K562 (cell line): ENCODE measurements around the gene ZNF346. TPM values are rescaled to one million over a fixed set of nuclear protein-coding genes. Genes with fewer than 3 reads are reported as not detected.
A peak's percentile ranks its signal among the peaks of the same experiment; 100 is the strongest.

ENCODE experiments used
- ARID3A ChIP-seq: IDR thresholded peaks from 2 replicates; pipeline ENCODE4 v1.6.1; 2012; ENCODE audit warnings: low read depth, low read length, improper control_type of control experiment, borderline replicate concordance
- CBFA2T3 ChIP-seq: fragments of 450-650 bp; IDR thresholded peaks from 2 replicates; pipeline ENCODE4 v1.6.1; 2017
- FUS ChIP-seq: fragments of 200-400 bp; formaldehyde crosslinking; optimal IDR thresholded peaks from 2 replicates; pipeline ENCODE3; 2017; ENCODE audit warnings: low read depth, low read length
- JUN ChIP-seq, 2 experiments: sonication (generic) in 1 of 2; formaldehyde crosslinking in 1 of 2; IDR thresholded peaks; 2 replicates each; pipeline versions ENCODE4 v1.6.1 to v1.8.0; 2012 to 2022; ENCODE audit warnings: borderline replicate concordance in 2 of 2, mild to moderate bottlenecking in 2 of 2, improper control_type of control experiment in 1 of 2, low read depth in 1 of 2, low read length in 1 of 2, missing genetic modification reagents in 1 of 2
- MITF ChIP-seq: IDR thresholded peaks from 2 replicates; pipeline ENCODE4 v1.6.1; 2014; ENCODE audit warnings: antibody characterized with exemption
- MLX ChIP-seq, 2 experiments: fragments of 450-650 bp in 1 of 2; sonication (generic) in 1 of 2; formaldehyde crosslinking; conservative IDR thresholded peaks; 2 replicates each; pipeline versions ENCODE4 v1.4.0 to v1.8.1; 2020 to 2022; ENCODE audit warnings: mild to moderate bottlenecking in 1 of 2, missing genetic modification reagents in 1 of 2
- MYC ChIP-seq, 2 experiments: fragments of 250-450 bp in 1 of 2; sonication (Bioruptor Pico) in 1 of 2; IDR thresholded peaks; 2 replicates each; pipeline versions ENCODE4 v1.5.1 to v1.6.1; 2012 to 2021; ENCODE audit warnings: low read depth in 2 of 2, borderline replicate concordance in 1 of 2, improper control_type of control experiment in 1 of 2, low read length in 1 of 2, mild to moderate bottlenecking in 1 of 2, moderate library complexity in 1 of 2
- NBN ChIP-seq: fragments of 450-650 bp; IDR thresholded peaks from 2 replicates; pipeline ENCODE4 v1.6.1; 2016; ENCODE audit warnings: low read depth, mild to moderate bottlenecking
- RAD21 ChIP-seq, 2 experiments: fragments of 250-450 bp in 1 of 2; fragments of 450-650 bp in 1 of 2; sonication (Bioruptor Pico) in 1 of 2; formaldehyde crosslinking in 1 of 2; IDR thresholded peaks in 1 of 2; conservative IDR thresholded peaks in 1 of 2; 2 replicates each; pipeline versions ENCODE4 v1.4.0 to v1.8.0; 2020 to 2022; ENCODE audit warnings: mild to moderate bottlenecking in 2 of 2, moderate library complexity in 1 of 2
- RHOXF2B ChIP-seq: fragments of 250-450 bp; sonication (Bioruptor Pico); conservative IDR thresholded peaks from 2 replicates; pipeline ENCODE4 v1.5.1; 2021
- ZBTB43 ChIP-seq: sonication (generic); formaldehyde crosslinking; IDR thresholded peaks from 2 replicates; pipeline ENCODE4 v1.8.0; 2023; ENCODE audit warnings: mild to moderate bottlenecking, missing genetic modification reagents
- ZHX1 ChIP-seq: fragments of 150-350 bp; conservative IDR thresholded peaks from 2 replicates; pipeline ENCODE4 v1.6.1; 2014; ENCODE audit warnings: low read length
- ZNF41 ChIP-seq: fragments of 250-450 bp; sonication (Bioruptor Pico); conservative IDR thresholded peaks from 2 replicates; pipeline ENCODE4 v1.4.0; 2020; ENCODE audit warnings: mild to moderate bottlenecking
- polyA plus RNA-seq, 8 experiments: library from polyadenylated mRNA; depleted of rRNA in 4 of 8; stranded (reverse) in 5 of 8; unstranded in 3 of 8; fragments of >200 nt; fragmentation: Nextera tagmentation in 2 of 8; fragmentation: Illumina TruSeq in 1 of 8; extraction: Ambion mirVana in 2 of 8; extraction: Trizol in 1 of 8; gene quantifications; 2 replicates each; pipeline versions ENCODE4 v1.2.1 to v1.2.3, GENCODE V29; 2011 to 2014; ENCODE audit warnings: inconsistent platforms in 1 of 8, missing spikeins in 1 of 8
- total RNA-seq, 7 experiments: library from RNA; depleted of rRNA in 6 of 7; stranded (reverse); fragments of >200 nt in 6 of 7; fragmentation: Illumina TruSeq in 2 of 7; extraction: Trizol in 2 of 7; gene quantifications; 2 replicates each; pipeline versions ENCODE4 v1.2.1 to v1.2.3, GENCODE V29; 2011 to 2021; ENCODE audit warnings: low replicate concordance in 1 of 7

The ZNF346 gene
- total and polyA plus RNA-seq, 9 of the 15 experiments (the other 6 are each of a cell fraction or from before 2014, with no cell fraction given) = 5.0 to 25.1 (median 20.1) TPM

DNA sequence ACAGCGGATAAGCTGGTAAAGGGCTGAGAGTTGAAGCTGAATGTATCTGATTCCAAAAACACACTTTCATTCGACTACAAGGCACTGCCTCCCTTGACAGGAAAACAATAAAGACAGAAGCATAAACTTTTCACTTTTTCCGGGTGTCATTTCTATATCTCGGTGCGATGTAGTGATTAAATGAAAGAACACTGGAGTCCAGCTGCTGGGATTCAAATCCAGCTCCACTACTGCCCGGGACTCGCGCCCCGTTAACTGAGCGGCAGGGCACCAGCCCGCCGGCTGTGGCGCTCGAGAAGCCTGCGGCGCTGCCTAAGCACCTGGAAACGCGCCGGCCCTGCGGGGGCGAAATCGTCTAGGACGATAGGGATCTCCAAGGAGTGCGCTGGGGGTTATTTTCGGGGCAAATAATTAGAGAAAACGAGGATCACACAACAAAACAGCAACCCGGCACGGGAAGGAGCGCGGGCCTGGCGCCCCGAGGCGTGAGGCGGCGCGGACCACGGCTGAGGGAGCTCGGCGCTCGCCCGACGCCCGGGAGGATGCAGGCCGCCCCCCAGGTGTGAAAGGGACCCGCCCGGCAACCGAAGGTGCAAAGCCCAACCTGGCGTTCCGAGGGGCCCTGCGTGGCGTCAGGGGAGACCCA, 16.8 kb upstream of the ZNF346 start (continued):
- TF ChIP-seq ARID3A (no peak), MYC (IDR thresholded peaks at IDR 0.05; ENCODE audit: low read depth, low read length) (peak; percentile 64; the same call in 1 of the 2 replicates), MYC (CRISPR knock-in tag; IDR thresholded peaks at IDR 0.05; ENCODE audit: borderline replicate concordance, low read depth) (no peak), ZHX1 (no peak), RAD21 (CRISPR knock-in tag; conservative IDR thresholded peaks at IDR 0.05 in 1 of 2, IDR thresholded peaks at IDR 0.05 in 1 of 2) (peak; percentile 12 to 40; a peak in 2 of 4 replicates), JUN (IDR thresholded peaks at IDR 0.05; ENCODE audit: borderline replicate concordance, low read depth, low read length) (peak; percentile 11; the same call in 1 of the 2 replicates), JUN (CRISPR knock-in tag; IDR thresholded peaks at IDR 0.05; ENCODE audit: borderline replicate concordance) (no peak), RHOXF2B (no peak), FUS (no peak), ZBTB43 (no peak), ZNF41 (no peak), MITF (no peak), NBN (0 out of 2 replicates have a peak, but pooled peaks have one; percentile 38), CBFA2T3 (peak; percentile 34), MLX (CRISPR knock-in tag; conservative IDR thresholded peaks at IDR 0.05) (0 out of 4 replicates have a peak, but pooled peaks of 1 of the 2 experiments have one; percentile 62)
